H1 (cell line): ENCODE data around the gene TNFSF18. TPM values are rescaled to one million over a fixed set of nuclear protein-coding genes. Genes with fewer than 3 reads are reported as not detected.

ENCODE experiments used
- CTCF ChIA-PET: fragments of 300-600 bp; sonication (Branson Sonifier 250); formaldehyde crosslinking; loops from one replicate; lab custom pipeline; 2021; ENCODE audit not compliant: partially characterized antibody; lab: Charles Lee
- POLR2A ChIA-PET: fragments of 300-600 bp; sonication (Branson Sonifier 250); formaldehyde crosslinking; loops from one replicate; lab custom pipeline; 2021; ENCODE audit warnings: inconsistent platforms; ENCODE audit not compliant: partially characterized antibody; lab: Charles Lee
- DNase-seq, 2 experiments: peaks; one replicate each; pipeline versions ENCODE4 v3.0.0 to v3.0.0-alpha.2; 2010 to 2022; ENCODE audit warnings: low spot score in 2 of 2, low read depth in 1 of 2, mixed read lengths in 1 of 2
- FAIRE-seq: peaks from 2 replicates; lab custom pipeline; 2011; peaks lifted over from hg19 to GRCh38; lab: Jason Lieb, UNC
- H2AFZ ChIP-seq: 2 replicates; pipeline ENCODE4 v1.8.1; 2012; ENCODE audit warnings: low read length, inconsistent platforms
- H2AK5ac ChIP-seq: 2 replicates; pipeline ENCODE4 v1.6.1; 2013; ENCODE audit warnings: low read depth, low read length
- H2BK120ac ChIP-seq: replicated peaks from 2 replicates; pipeline ENCODE3; 2013; ENCODE audit warnings: low read depth, low read length, inconsistent platforms
- H2BK12ac ChIP-seq: 2 replicates; pipeline ENCODE4 v1.6.1; 2013; ENCODE audit warnings: low read depth, low read length
- H2BK15ac ChIP-seq: 2 replicates; pipeline ENCODE4 v1.6.1; 2013; ENCODE audit warnings: low read length
- H2BK20ac ChIP-seq: 2 replicates; pipeline ENCODE4 v1.6.1; 2013; ENCODE audit warnings: low read length
- H2BK5ac ChIP-seq: 2 replicates; pipeline ENCODE4 v1.6.1; 2013; ENCODE audit warnings: low read depth, low read length
- H3K14ac ChIP-seq: 2 replicates; pipeline ENCODE4 v1.6.1; 2013; ENCODE audit warnings: inconsistent platforms; ENCODE audit not compliant: insufficient read length
- H3K18ac ChIP-seq: 2 replicates; pipeline ENCODE4 v1.6.1; 2013; ENCODE audit warnings: low read length; ENCODE audit errors: extremely low read depth
- H3K23ac ChIP-seq: 2 replicates; pipeline ENCODE4 v1.6.1; 2013; ENCODE audit warnings: inconsistent platforms; ENCODE audit not compliant: insufficient read length
- H3K23me2 ChIP-seq: 2 replicates; pipeline ENCODE4 v1.6.1; 2013; ENCODE audit warnings: low read depth, low read length
- H3K27ac ChIP-seq: 2 replicates; pipeline ENCODE4 v1.6.1; 2011; ENCODE audit warnings: low read depth, low read length, inconsistent platforms
- H3K27me3 ChIP-seq, 4 experiments: replicated peaks in 1 of 4; 1 replicate in 1 of 4; 2 replicates in 3 of 4; pipeline versions ENCODE4 v1.6.1 to v1.8.1; 2011 to 2013; ENCODE audit warnings: low read length in 3 of 4, mild to moderate bottlenecking in 3 of 4, inconsistent platforms in 2 of 4, mixed read lengths in 2 of 4, moderate library complexity in 1 of 4; ENCODE audit not compliant: control insufficient read depth in 3 of 4, insufficient read depth in 3 of 4; ENCODE audit errors: extremely low read depth in 1 of 4
- H3K36me3 ChIP-seq, 4 experiments: 2 replicates each; pipeline versions ENCODE4 v1.6.1 to v1.8.1; 2011 to 2013; ENCODE audit warnings: mild to moderate bottlenecking in 4 of 4, low read length in 3 of 4, moderate library complexity in 2 of 4, control low read depth in 1 of 4, inconsistent platforms in 1 of 4; ENCODE audit not compliant: insufficient read depth in 4 of 4, control insufficient read depth in 2 of 4
- H3K4ac ChIP-seq: replicated peaks from 2 replicates; pipeline ENCODE3; 2013; ENCODE audit warnings: low read length, low read depth, mixed read lengths, inconsistent platforms; ENCODE audit not compliant: insufficient read length
- H3K4me1 ChIP-seq, 4 experiments: replicated peaks in 1 of 4; 1 replicate in 1 of 4; 2 replicates in 3 of 4; pipeline versions ENCODE4 v1.6.1 to v1.8.1; 2011 to 2013; ENCODE audit warnings: low read length in 3 of 4, inconsistent platforms in 2 of 4, mixed read lengths in 1 of 4; ENCODE audit not compliant: insufficient read depth in 4 of 4, control insufficient read depth in 3 of 4
- H3K4me2 ChIP-seq, 2 experiments: 2 replicates each; pipeline versions ENCODE4 v1.6.1 to v1.8.1; 2011 to 2013; ENCODE audit warnings: low read depth in 2 of 2, low read length in 2 of 2, control low read depth in 1 of 2, inconsistent platforms in 1 of 2, mild to moderate bottlenecking in 1 of 2; ENCODE audit not compliant: insufficient read depth in 1 of 2
- H3K4me3 ChIP-seq, 4 experiments: fragments of 200-600, 300-600 bp in 1 of 4; sonication (generic), shearing (Covaris generic), sonication (Bioruptor Twin) in 1 of 4; 2 replicates each; pipeline versions ENCODE4 v1.5.1 to v1.8.1; 2011 to 2016; ENCODE audit warnings: low read length in 4 of 4, low read depth in 3 of 4, control low read depth in 2 of 4, inconsistent platforms in 2 of 4, mild to moderate bottlenecking in 2 of 4, mixed read lengths in 1 of 4, moderate library complexity in 1 of 4; ENCODE audit not compliant: insufficient read depth in 2 of 4; ENCODE audit errors: extremely low read depth in 1 of 4
- H3K56ac ChIP-seq: replicated peaks from 2 replicates; pipeline ENCODE3; 2013; ENCODE audit warnings: low read depth, mild to moderate bottlenecking, mixed read lengths, low read length, inconsistent platforms; ENCODE audit not compliant: insufficient read length
- H3K79me1 ChIP-seq: 2 replicates; pipeline ENCODE4 v1.6.1; 2013; ENCODE audit warnings: low read depth, low read length, control low read depth
- H3K79me2 ChIP-seq, 2 experiments: 2 replicates each; pipeline versions ENCODE4 v1.6.1 to v1.8.1; 2012 to 2013; ENCODE audit warnings: low read length in 2 of 2, mild to moderate bottlenecking in 2 of 2, inconsistent platforms in 1 of 2; ENCODE audit not compliant: insufficient read depth in 2 of 2, control insufficient read depth in 1 of 2
- H3K9ac ChIP-seq, 4 experiments: replicated peaks in 1 of 4; 1 replicate in 1 of 4; 2 replicates in 3 of 4; pipeline versions ENCODE4 v1.6.1 to v1.8.1; 2011 to 2013; ENCODE audit warnings: low read depth in 3 of 4, low read length in 3 of 4, control low read depth in 2 of 4, mild to moderate bottlenecking in 2 of 4, moderate library complexity in 2 of 4, inconsistent platforms in 1 of 4; ENCODE audit errors: extremely low read depth in 1 of 4
- H3K9me3 ChIP-seq, 2 experiments: 2 replicates each; pipeline versions ENCODE4 v1.6.1 to v1.8.1; 2012 to 2013; ENCODE audit warnings: mild to moderate bottlenecking in 2 of 2, moderate library complexity in 2 of 2, control low read depth in 1 of 2, inconsistent platforms in 1 of 2, low read depth in 1 of 2, low read length in 1 of 2, mixed read lengths in 1 of 2; ENCODE audit not compliant: insufficient read depth in 2 of 2
- H4K20me1 ChIP-seq, 2 experiments: replicated peaks in 1 of 2; 2 replicates each; pipeline versions ENCODE3 to v1.8.1; 2011 to 2013; ENCODE audit warnings: inconsistent platforms in 2 of 2, low read length in 2 of 2, mild to moderate bottlenecking in 1 of 2; ENCODE audit not compliant: insufficient read depth in 2 of 2, control insufficient read depth in 1 of 2
- H4K5ac ChIP-seq: 2 replicates; pipeline ENCODE4 v1.6.1; 2013; ENCODE audit warnings: low read length, low read depth, mixed read lengths, inconsistent platforms; ENCODE audit not compliant: insufficient read length
- H4K8ac ChIP-seq: 2 replicates; pipeline ENCODE4 v1.8.0; 2013; ENCODE audit warnings: mild to moderate bottlenecking, moderate library complexity, low read length, inconsistent platforms; ENCODE audit not compliant: insufficient read depth; ENCODE audit errors: extremely low read depth
- H4K91ac ChIP-seq: replicated peaks from 2 replicates; pipeline ENCODE3; 2013; ENCODE audit warnings: low read length, mixed read lengths, inconsistent platforms; ENCODE audit not compliant: insufficient read length
- BCL11A ChIP-seq, 2 experiments: IDR thresholded peaks; one replicate each; pipeline ENCODE4 v1.6.1; 2011; ENCODE audit warnings: low read depth in 2 of 2, low read length in 2 of 2, mild to moderate bottlenecking in 2 of 2
- CBX5 ChIP-seq: fragments of 300-800, 300-1000 bp; sonication (generic); IDR thresholded peaks from 2 replicates; pipeline ENCODE4 v1.7.1; 2016; ENCODE audit warnings: antibody characterized with exemption, low read length, low read depth
- CBX8 ChIP-seq: fragments of 300-800, 300-1000 bp; sonication (generic); IDR thresholded peaks from 2 replicates; pipeline ENCODE4 v1.7.1; 2016; ENCODE audit warnings: low read depth, low read length, borderline replicate concordance
- CEBPB ChIP-seq: IDR thresholded peaks from 2 replicates; pipeline ENCODE4 v1.6.1; 2012; ENCODE audit warnings: low read depth, low read length
- EZH2 ChIP-seq: fragments of 200-600 bp; sonication (generic); IDR thresholded peaks from 2 replicates; pipeline ENCODE4 v1.7.1; 2012; ENCODE audit warnings: low read depth, mild to moderate bottlenecking, moderate library complexity, low read length, inconsistent platforms; ENCODE audit not compliant: severe bottlenecking
- FOSL1 ChIP-seq: IDR thresholded peaks from 2 replicates; pipeline ENCODE4 v1.6.1; 2011; ENCODE audit warnings: mild to moderate bottlenecking, low read depth, low read length, moderate library complexity; ENCODE audit not compliant: insufficient read depth
- GTF2F1 ChIP-seq: IDR thresholded peaks from 2 replicates; pipeline ENCODE4 v1.6.1; 2012; ENCODE audit warnings: low read depth, low read length, improper control_type of control experiment, borderline replicate concordance
- JUND ChIP-seq: IDR thresholded peaks from 2 replicates; pipeline ENCODE4 v1.6.1; 2011; ENCODE audit warnings: mild to moderate bottlenecking, improper control_type of control experiment, low read length
- KDM1A ChIP-seq: fragments of 200-600, 300-600 bp; sonication (generic); IDR thresholded peaks from 2 replicates; pipeline ENCODE4 v1.7.1; 2016; ENCODE audit warnings: mild to moderate bottlenecking, low read length, borderline replicate concordance
- PHF8 ChIP-seq: fragments of 200-600 bp; sonication (generic); conservative IDR thresholded peaks from 2 replicates; pipeline ENCODE4 v1.7.1; 2012; ENCODE audit warnings: low read depth, mild to moderate bottlenecking, inconsistent platforms, low read length, moderate library complexity
- POLR2A ChIP-seq, 2 experiments: IDR thresholded peaks; 1 replicate in 1 of 2; 2 replicates in 1 of 2; pipeline ENCODE4 v1.6.1; 2011; ENCODE audit warnings: low read depth in 2 of 2, low read length in 2 of 2, mild to moderate bottlenecking in 2 of 2; ENCODE audit errors: control extremely low read depth in 1 of 2
- SAP30 ChIP-seq: fragments of 300-600 bp; sonication (generic); IDR thresholded peaks from 2 replicates; pipeline ENCODE4 v1.7.1; 2012; ENCODE audit warnings: low read length, moderate library complexity, mild to moderate bottlenecking, inconsistent platforms; ENCODE audit not compliant: insufficient read depth, insufficient replicate concordance
- SRF ChIP-seq: IDR thresholded peaks from 2 replicates; pipeline ENCODE4 v1.6.1; 2011; ENCODE audit warnings: mild to moderate bottlenecking, low read depth, low read length, moderate library complexity
- TBP ChIP-seq: IDR thresholded peaks from 2 replicates; pipeline ENCODE4 v1.6.1; 2011; ENCODE audit warnings: low read depth, low read length, improper control_type of control experiment
- WGBS, 2 experiments: shearing (Covaris generic) in 1 of 2; methylation state at CpG; one replicate each; pipeline versions ENCODE4 v1.1.6 to v1.1.7; 2013 to 2015; ENCODE audit warnings: low lambda C conversion rate in 2 of 2, mixed read lengths in 2 of 2, inconsistent platforms in 1 of 2, low coverage in 1 of 2, missing lambda C conversion rate in 1 of 2; ENCODE audit not compliant: insufficient replicate concordance in 2 of 2, insufficient coverage in 1 of 2, insufficient read length in 1 of 2; ENCODE audit errors: extremely low coverage in 1 of 2, missing lambda C conversion rate in 1 of 2; 5-methylcytosine and 5-hydroxymethylcytosine counted together
- polyA plus RNA-seq, 7 experiments: library from polyadenylated mRNA; depleted of rRNA in 3 of 7; stranded (reverse) in 5 of 7; unstranded in 2 of 7; fragments of >200 nt in 5 of 7; fragments of 200-250 nt in 2 of 7; gene quantifications; 1 replicate in 5 of 7; 2 replicates in 1 of 7; 4 replicates in 1 of 7; pipeline versions ENCODE4 v1.2.1 to v1.2.3, GENCODE V29; 2011 to 2013; ENCODE audit warnings: missing spikeins in 2 of 7, mixed read lengths in 2 of 7
- total RNA-seq: library from RNA; stranded (reverse); fragmentation: NEBNext Ultra II Directional; extraction: Animal tissue kit (Norgen Biotek cat#: 25700); gene quantifications from 2 replicates; pipeline ENCODE4 v1.2.1, GENCODE V29; 2021
- TF ChIP-seq, protein P1 (sequence below): IDR thresholded peaks from 2 replicates; pipeline ENCODE4 v1.6.1; 2011; ENCODE audit warnings: low read depth, mild to moderate bottlenecking, low read length; ENCODE audit not compliant: insufficient read depth

Gene TNFSF18
- total and polyA plus RNA-seq, 2 of the 8 experiments (the other 6 are each of a cell fraction or from before 2014, with no cell fraction given), result not detected

DNA sequence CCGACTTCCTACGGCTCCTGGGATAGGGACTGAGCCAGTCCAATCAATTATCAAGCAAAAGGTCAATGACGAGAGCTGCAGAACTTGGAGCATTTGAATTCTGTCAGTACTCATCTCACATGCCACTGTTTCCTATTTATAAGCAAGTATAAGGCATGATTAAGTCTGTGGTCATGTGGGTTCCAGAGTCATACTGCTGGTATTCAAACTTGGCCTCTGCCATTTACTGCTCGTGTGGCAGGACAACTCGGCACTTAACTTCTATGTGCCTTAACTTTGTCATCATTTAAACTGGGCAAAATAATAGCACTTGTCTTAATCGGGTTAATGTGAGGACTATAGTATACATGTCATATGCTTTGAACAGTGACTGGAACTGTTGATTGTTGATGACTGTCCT is 44.9 kb upstream of the TNFSF18 start:
- no peak overlapping the region for H2BK15ac ChIP-seq
- no peak overlapping the region for H2BK120ac ChIP-seq
- H2AK5ac ChIP-seq, result no peak overlapping the region
- CTCF ChIA-PET, result no interaction called here
- no peak overlapping the region for H4K5ac ChIP-seq
- H3K36me3 ChIP-seq, result no peaks in the 10 kb centered on the region
- no peaks in the 10 kb centered on the region for H3K27me3 ChIP-seq
- no peak overlapping the region for H2BK12ac ChIP-seq
- H2BK20ac ChIP-seq, result no peak overlapping the region
- H4K8ac ChIP-seq, result no peak overlapping the region
- no peaks in the 10 kb centered on the region for H3K79me2 ChIP-seq
- no peaks in the 10 kb centered on the region for H4K20me1 ChIP-seq
- no peak overlapping the region for H3K23ac ChIP-seq
- H2AFZ ChIP-seq, result no peak overlapping the region
- POLR2A ChIA-PET, result no interaction called here
- no peak overlapping the region for H4K91ac ChIP-seq
- 84% methylated on average over 6 of the region's 6 CpGs; no CpG with 5 or more reads in 1 of the 2 experiments for WGBS, 2 experiments
- H3K23me2 ChIP-seq, result no peaks in the 10 kb centered on the region
- H3K18ac ChIP-seq, result no peak overlapping the region
- H3K14ac ChIP-seq, result no peak overlapping the region
- no peak overlapping the region for H3K4ac ChIP-seq
- no peaks in the 10 kb centered on the region for H3K4me1 ChIP-seq
- no peak overlapping the region for H3K27ac ChIP-seq
- H3K4me3 ChIP-seq, result no peak overlapping the region
- H3K79me1 ChIP-seq, result no peaks in the 10 kb centered on the region
- no peak overlapping the region for H3K4me2 ChIP-seq
- no peak for DNase-seq
- no peaks in the 10 kb centered on the region for H3K9me3 ChIP-seq
- H3K56ac ChIP-seq, result no peak overlapping the region
- no peak overlapping the region for H2BK5ac ChIP-seq
- no peak for FAIRE-seq
- TF ChIP-seq JUND, result no peak
- TF ChIP-seq, protein P1, sequence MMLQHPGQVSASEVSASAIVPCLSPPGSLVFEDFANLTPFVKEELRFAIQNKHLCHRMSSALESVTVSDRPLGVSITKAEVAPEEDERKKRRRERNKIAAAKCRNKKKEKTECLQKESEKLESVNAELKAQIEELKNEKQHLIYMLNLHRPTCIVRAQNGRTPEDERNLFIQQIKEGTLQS, result no peak
- TF ChIP-seq TBP, result no peak
- TF ChIP-seq SAP30, result no peak
- no peak for TF ChIP-seq CBX5
- TF ChIP-seq EZH2, result no peak
- TF ChIP-seq FOSL1, result no peak
- no peak for TF ChIP-seq BCL11A (IDR thresholded peaks at IDR 0.05; ENCODE audit: low read depth in 2 of 2, low read length in 2 of 2)
- no peak for TF ChIP-seq GTF2F1
- no peak for TF ChIP-seq CEBPB
- no peak for TF ChIP-seq SRF
- no peak for TF ChIP-seq PHF8
- TF ChIP-seq CBX8, result no peak
- no peak for TF ChIP-seq KDM1A
- TF ChIP-seq POLR2A (IDR thresholded peaks at IDR 0.05; ENCODE audit: control extremely low read depth in 1 of 2, low read depth in 2 of 2, low read length in 2 of 2), result no peak
- H3K9ac ChIP-seq, result peak overlapping the region in 1 of 4 experiments; percentile 8; a peak in 1 of 7 replicates
